ENCODE measurements around the gene POFUT2.

POFUT2 gene

DNA sequence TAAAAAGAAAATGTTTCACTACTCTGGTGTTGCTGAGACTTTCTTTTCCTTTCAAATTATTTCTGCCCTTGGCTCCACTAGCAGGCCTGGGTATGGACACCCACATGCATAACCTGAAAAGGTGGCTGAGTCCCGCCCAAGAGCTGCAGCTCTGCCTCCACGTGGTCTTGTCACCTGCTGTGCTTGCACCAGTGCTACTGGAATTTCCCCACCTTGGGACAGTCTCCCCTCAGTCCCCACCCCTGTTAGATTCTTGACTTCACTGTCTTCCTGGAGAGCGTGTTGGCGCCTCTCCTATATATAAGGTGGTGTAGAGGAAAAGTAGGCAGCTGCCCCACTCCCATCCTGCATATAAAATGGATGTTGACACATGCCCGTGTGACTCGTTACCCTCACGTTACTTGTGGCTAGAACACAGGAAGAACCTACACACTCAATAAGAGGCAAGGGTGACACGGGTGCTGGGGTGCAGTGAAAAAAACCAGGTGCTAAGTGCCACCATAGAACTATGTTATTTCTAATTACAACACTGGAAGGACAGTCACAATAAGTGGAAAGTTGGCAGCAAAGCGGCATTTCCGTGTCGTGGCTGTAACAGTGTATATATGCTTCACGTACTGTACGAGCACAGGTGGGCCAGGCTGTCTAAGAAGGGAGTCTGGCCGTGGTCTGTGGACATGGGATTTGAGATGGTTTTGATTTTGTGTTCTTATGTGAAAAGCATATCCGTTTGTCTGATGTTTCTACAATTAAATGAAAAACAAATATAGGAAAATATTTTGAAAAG, 61.0 kb downstream of the POFUT2 start:
- Histone ChIP-seq H3K4me3 (ENCODE audit: insufficient read depth, low read depth, low read length) (no peak overlapping the region), H3K27me3 (ENCODE audit: control insufficient read depth, insufficient read depth, low read length, poor library complexity, severe bottlenecking) (no peaks in the 10 kb centered on the region), H3K27ac (ENCODE audit: insufficient read depth, low read depth, low read length, poor library complexity, severe bottlenecking) (no peak overlapping the region), H3K4me1 (ENCODE audit: control insufficient read depth, insufficient read depth, low read length) (no peaks in the 10 kb centered on the region), H3K36me3 (ENCODE audit: control insufficient read depth, insufficient read depth, low read length) (no peaks in the 10 kb centered on the region), H3K9me3 (ENCODE audit: control insufficient read depth, low read length) (no peaks in the 10 kb centered on the region)
- WGBS, 2 experiments, result 84 to 85% methylated on average over 13 to 15 of the region's 15 CpGs

DNA sequence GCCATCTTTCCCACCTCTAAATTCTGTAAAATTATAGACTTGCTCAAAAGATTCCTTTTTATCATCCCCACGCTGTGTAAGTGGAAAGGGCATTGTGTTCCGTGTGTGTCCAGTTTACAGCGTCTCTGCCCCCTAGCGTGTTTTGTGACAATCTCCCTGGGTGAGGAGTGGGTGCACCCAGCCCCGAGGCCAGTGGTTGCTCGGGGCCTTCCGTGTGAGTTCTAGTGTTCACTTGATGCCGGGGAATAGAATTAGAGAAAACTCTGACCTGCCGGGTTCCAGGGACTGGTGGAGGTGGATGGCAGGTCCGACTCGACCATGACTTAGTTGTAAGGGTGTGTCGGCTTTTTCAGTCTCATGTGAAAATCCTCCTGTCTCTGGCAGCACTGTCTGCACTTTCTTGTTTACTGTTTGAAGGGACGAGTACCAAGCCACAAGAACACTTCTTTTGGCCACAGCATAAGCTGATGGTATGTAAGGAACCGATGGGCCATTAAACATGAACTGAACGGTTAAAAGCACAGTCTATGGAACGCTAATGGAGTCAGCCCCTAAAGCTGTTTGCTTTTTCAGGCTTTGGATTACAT, 61.9 kb downstream of the POFUT2 start:
- Histone ChIP-seq H3K9me3 (ENCODE audit: control insufficient read depth, low read length) (no peaks in the 10 kb centered on the region), H3K36me3 (ENCODE audit: control insufficient read depth, insufficient read depth, low read length) (no peaks in the 10 kb centered on the region), H3K27me3 (ENCODE audit: control insufficient read depth, insufficient read depth, low read length, poor library complexity, severe bottlenecking) (no peaks in the 10 kb centered on the region), H3K27ac (ENCODE audit: insufficient read depth, low read depth, low read length, poor library complexity, severe bottlenecking) (no peak overlapping the region), H3K4me3 (ENCODE audit: insufficient read depth, low read depth, low read length) (no peak overlapping the region), H3K4me1 (ENCODE audit: control insufficient read depth, insufficient read depth, low read length) (no peaks in the 10 kb centered on the region)
- 92 to 94% methylated on average over 16 of the region's 16 CpGs for WGBS, 2 experiments

DNA sequence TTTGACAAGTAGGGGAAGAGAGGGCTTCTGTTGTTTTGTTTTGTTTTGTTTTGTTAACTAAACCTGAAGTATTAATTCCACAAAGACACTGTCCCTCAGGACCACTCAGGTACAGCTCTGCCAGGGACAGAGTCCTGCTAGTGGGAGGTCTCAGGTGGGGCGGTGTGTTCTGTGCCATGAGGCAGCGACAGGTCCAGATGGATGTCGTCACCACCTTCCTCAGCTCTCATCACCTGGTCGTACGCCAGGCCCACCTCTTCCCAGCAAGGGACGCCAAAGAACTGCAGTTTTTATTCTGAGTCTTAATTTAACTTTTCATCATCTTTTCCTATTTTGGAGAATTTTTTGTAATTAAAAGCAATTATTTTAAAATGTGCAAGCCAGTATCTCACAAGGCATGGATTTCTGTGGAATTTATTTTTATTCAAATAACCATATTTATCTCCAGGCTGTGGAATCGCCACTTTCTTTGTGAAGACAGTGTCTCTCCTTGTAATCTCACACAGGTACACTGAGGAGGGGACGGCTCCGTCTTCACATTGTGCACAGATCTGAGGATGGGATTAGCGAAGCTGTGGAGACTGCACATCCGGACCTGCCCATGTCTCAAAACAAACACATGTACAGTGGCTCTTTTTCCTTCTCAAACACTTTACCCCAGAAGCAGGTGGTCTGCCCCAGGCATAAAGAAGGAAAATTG, 62.5 kb downstream of the POFUT2 start:
- 95 to 97% methylated on average over 11 of the region's 11 CpGs for WGBS, 2 experiments
- H3K9me3 ChIP-seq (ENCODE audit: control insufficient read depth, low read length), result no peaks in the 10 kb centered on the region
- H3K4me3 ChIP-seq (ENCODE audit: insufficient read depth, low read depth, low read length), result no peak overlapping the region
- no peaks in the 10 kb centered on the region for H3K4me1 ChIP-seq (ENCODE audit: control insufficient read depth, insufficient read depth, low read length)
- no peaks in the 10 kb centered on the region for H3K27me3 ChIP-seq (ENCODE audit: control insufficient read depth, insufficient read depth, low read length, poor library complexity, severe bottlenecking)
- no peak overlapping the region for H3K27ac ChIP-seq (ENCODE audit: insufficient read depth, low read depth, low read length, poor library complexity, severe bottlenecking)
- H3K36me3 ChIP-seq (ENCODE audit: control insufficient read depth, insufficient read depth, low read length), result no peaks in the 10 kb centered on the region

DNA sequence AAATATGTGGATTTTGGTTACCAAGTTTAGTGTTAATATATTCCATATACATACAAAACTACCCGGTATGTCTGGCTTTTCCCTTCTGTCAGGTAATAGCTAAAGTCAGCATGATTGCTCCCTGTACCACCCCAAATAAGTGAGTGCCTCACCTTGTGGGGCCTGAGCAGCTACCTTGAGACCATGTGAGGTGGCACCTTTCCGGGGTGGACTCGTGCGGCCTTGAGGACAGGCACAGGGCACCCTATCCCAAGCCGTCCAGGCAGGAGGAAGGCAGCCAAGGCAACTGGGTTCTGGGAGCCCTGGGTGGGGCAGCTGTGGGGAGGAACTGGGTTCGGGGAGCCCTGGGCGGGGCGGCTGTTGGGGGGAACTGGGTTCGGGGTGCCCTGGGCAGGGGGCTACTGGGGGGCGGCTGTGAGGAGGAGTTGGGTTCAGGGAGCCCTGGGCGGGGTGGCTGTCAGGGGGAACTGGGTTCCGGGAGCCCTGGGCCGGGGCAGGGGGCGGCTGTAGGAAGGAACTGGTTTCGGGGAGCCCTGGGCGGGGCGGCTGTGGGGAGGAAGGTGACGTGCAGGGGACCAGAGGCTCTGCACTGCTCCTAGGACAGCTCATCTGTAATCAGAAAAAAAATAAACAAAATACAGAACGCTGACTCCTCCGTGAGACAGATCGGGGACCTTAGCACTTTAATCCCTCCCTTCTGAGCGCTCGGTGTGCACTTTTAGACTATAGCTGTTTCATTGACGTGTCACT, 63.3 kb downstream of the POFUT2 start:
- Histone ChIP-seq H3K27me3 (ENCODE audit: control insufficient read depth, insufficient read depth, low read length, poor library complexity, severe bottlenecking) (no peaks in the 10 kb centered on the region), H3K9me3 (ENCODE audit: control insufficient read depth, low read length) (no peaks in the 10 kb centered on the region), H3K36me3 (ENCODE audit: control insufficient read depth, insufficient read depth, low read length) (no peaks in the 10 kb centered on the region), H3K27ac (ENCODE audit: insufficient read depth, low read depth, low read length, poor library complexity, severe bottlenecking) (no peak overlapping the region), H3K4me3 (ENCODE audit: insufficient read depth, low read depth, low read length) (no peak overlapping the region), H3K4me1 (ENCODE audit: control insufficient read depth, insufficient read depth, low read length) (no peaks in the 10 kb centered on the region)
- 92 to 93% methylated on average over 24 of the region's 24 CpGs for WGBS, 2 experiments

GRCh38 chr21:45223236-45224185, 64.2 kb downstream of the POFUT2 start:
- Histone ChIP-seq H3K27me3 (ENCODE audit: control insufficient read depth, insufficient read depth, low read length, poor library complexity, severe bottlenecking) (no peaks in the 10 kb centered on the region), H3K4me1 (ENCODE audit: control insufficient read depth, insufficient read depth, low read length) (no peaks in the 10 kb centered on the region), H3K36me3 (ENCODE audit: control insufficient read depth, insufficient read depth, low read length) (no peaks in the 10 kb centered on the region), H3K9me3 (ENCODE audit: control insufficient read depth, low read length) (no peaks in the 10 kb centered on the region), H3K27ac (ENCODE audit: insufficient read depth, low read depth, low read length, poor library complexity, severe bottlenecking) (no peak overlapping the region), H3K4me3 (ENCODE audit: insufficient read depth, low read depth, low read length) (no peak overlapping the region)
- 91 to 93% methylated on average over 36 of the region's 36 CpGs for WGBS, 2 experiments

DNA sequence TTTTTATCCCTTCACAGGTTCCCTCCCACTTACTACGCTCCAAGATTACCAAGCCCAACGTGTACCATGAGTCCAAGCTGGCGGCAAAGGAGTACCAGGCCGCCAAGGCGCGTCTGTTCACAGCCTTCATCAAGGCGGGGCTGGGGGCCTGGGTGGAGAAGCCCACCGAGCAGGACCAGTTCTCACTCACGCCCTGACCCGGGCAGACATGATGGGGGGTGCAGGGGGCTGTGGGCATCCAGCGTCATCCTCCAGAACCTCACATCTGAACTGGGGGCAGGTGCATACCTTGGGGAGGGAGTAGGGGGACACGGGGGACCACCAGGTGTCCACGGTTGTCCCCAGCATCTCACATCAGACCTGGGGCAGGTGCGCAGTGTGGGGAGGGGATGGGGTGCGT, 65.7 kb downstream of the POFUT2 start:
- no peaks in the 10 kb centered on the region for H3K4me1 ChIP-seq (ENCODE audit: control insufficient read depth, insufficient read depth, low read length)
- no peak overlapping the region for H3K27ac ChIP-seq (ENCODE audit: insufficient read depth, low read depth, low read length, poor library complexity, severe bottlenecking)
- no peaks in the 10 kb centered on the region for H3K9me3 ChIP-seq (ENCODE audit: control insufficient read depth, low read length)
- H3K27me3 ChIP-seq (ENCODE audit: control insufficient read depth, insufficient read depth, low read length, poor library complexity, severe bottlenecking), result no peaks in the 10 kb centered on the region
- no peaks in the 10 kb centered on the region for H3K36me3 ChIP-seq (ENCODE audit: control insufficient read depth, insufficient read depth, low read length)
- H3K4me3 ChIP-seq (ENCODE audit: insufficient read depth, low read depth, low read length), result no peak overlapping the region
- 95 to 96% methylated on average over 15 of the region's 15 CpGs for WGBS, 2 experiments

GRCh38 chr21:45220714-45221490, 66.8 kb downstream of the POFUT2 start:
- Histone ChIP-seq H3K27ac (ENCODE audit: insufficient read depth, low read depth, low read length, poor library complexity, severe bottlenecking) (no peak overlapping the region), H3K27me3 (ENCODE audit: control insufficient read depth, insufficient read depth, low read length, poor library complexity, severe bottlenecking) (no peaks in the 10 kb centered on the region), H3K36me3 (ENCODE audit: control insufficient read depth, insufficient read depth, low read length) (no peaks in the 10 kb centered on the region), H3K4me3 (ENCODE audit: insufficient read depth, low read depth, low read length) (no peak overlapping the region), H3K4me1 (ENCODE audit: control insufficient read depth, insufficient read depth, low read length) (no peaks in the 10 kb centered on the region), H3K9me3 (ENCODE audit: control insufficient read depth, low read length) (no peaks in the 10 kb centered on the region)
- WGBS, 2 experiments, result 93 to 95% methylated on average over 29 of the region's 29 CpGs

DNA sequence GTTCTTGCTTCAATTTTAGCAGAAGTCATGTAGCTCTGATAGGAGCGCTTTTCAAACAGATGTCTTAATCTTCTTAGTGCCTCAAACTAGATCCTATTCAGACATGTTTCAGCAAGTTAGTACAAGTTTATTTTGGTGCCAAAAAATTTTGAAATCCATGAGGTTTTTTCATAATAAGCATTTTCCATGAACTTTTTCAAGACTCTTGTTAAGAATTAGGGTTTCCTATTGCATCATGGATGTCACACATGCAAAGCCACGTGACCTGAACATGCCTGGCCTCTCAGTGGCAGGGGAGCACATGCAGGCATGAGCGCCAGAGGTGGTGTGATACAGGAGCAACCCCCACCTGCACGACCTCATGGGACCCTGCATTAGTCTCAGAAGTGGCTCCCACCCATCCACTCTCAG, 67.6 kb downstream of the POFUT2 start:
- H3K36me3 ChIP-seq (ENCODE audit: control insufficient read depth, insufficient read depth, low read length), result no peaks in the 10 kb centered on the region
- H3K27me3 ChIP-seq (ENCODE audit: control insufficient read depth, insufficient read depth, low read length, poor library complexity, severe bottlenecking), result no peaks in the 10 kb centered on the region
- 86 to 91% methylated on average over 4 of the region's 4 CpGs for WGBS, 2 experiments

GRCh38 chr21:45219517-45219916, 68.2 kb downstream of the POFUT2 start:
- WGBS, 2 experiments, result 87 to 90% methylated on average over 6 of the region's 6 CpGs
- Histone ChIP-seq H3K4me1 (ENCODE audit: control insufficient read depth, insufficient read depth, low read length) (no peaks in the 10 kb centered on the region), H3K27ac (ENCODE audit: insufficient read depth, low read depth, low read length, poor library complexity, severe bottlenecking) (no peak overlapping the region)

More for the DNA sequence above, 67.6 kb downstream of the POFUT2 start:
- Histone ChIP-seq H3K4me3 (ENCODE audit: insufficient read depth, low read depth, low read length) (no peak overlapping the region), H3K4me1 (ENCODE audit: control insufficient read depth, insufficient read depth, low read length) (no peaks in the 10 kb centered on the region), H3K27ac (ENCODE audit: insufficient read depth, low read depth, low read length, poor library complexity, severe bottlenecking) (no peak overlapping the region), H3K9me3 (ENCODE audit: control insufficient read depth, low read length) (no peaks in the 10 kb centered on the region)

More at GRCh38 chr21:45219517-45219916, 68.2 kb downstream of the POFUT2 start:
- Histone ChIP-seq H3K4me3 (ENCODE audit: insufficient read depth, low read depth, low read length) (no peak overlapping the region), H3K9me3 (ENCODE audit: control insufficient read depth, low read length) (no peaks in the 10 kb centered on the region), H3K27me3 (ENCODE audit: control insufficient read depth, insufficient read depth, low read length, poor library complexity, severe bottlenecking) (no peaks in the 10 kb centered on the region), H3K36me3 (ENCODE audit: control insufficient read depth, insufficient read depth, low read length) (no peaks in the 10 kb centered on the region)

Measured in ectodermal cell (in vitro differentiated cells).